Ovary (tissue), 3 donors: ENCODE results near the gene PSMD13.
"Not testable (repeated sequence)": the region's sequence is repeated elsewhere in the genome, so short reads cannot be mapped to it uniquely, and the experiment has no call there.

Experiments
- EP300 ChIP-seq: sonication (generic); formaldehyde crosslinking; IDR thresholded peaks from one replicate; pipeline ENCODE4 v1.6.1; 2017; ENCODE audit warnings: antibody characterized with exemption
- POLR2A ChIP-seq: fragments of 450-650 bp; IDR thresholded peaks from one replicate; pipeline ENCODE4 v1.6.1; 2017; ENCODE audit warnings: antibody characterized with exemption, mild to moderate bottlenecking, moderate library complexity
- TF ChIP-seq, protein P1 (sequence below), 3 donors: fragments of 450-650 bp in 2 of 3; fragments of 200-600 bp in 1 of 3; IDR thresholded peaks; one replicate each; pipeline versions ENCODE4 v1.5.1 to v1.8.0; 2016 to 2022; ENCODE audit warnings: antibody characterized with exemption in 3 of 3, mild to moderate bottlenecking in 1 of 3
- donor health status: DM: no; HTN: no; CAD: no.

DNA sequence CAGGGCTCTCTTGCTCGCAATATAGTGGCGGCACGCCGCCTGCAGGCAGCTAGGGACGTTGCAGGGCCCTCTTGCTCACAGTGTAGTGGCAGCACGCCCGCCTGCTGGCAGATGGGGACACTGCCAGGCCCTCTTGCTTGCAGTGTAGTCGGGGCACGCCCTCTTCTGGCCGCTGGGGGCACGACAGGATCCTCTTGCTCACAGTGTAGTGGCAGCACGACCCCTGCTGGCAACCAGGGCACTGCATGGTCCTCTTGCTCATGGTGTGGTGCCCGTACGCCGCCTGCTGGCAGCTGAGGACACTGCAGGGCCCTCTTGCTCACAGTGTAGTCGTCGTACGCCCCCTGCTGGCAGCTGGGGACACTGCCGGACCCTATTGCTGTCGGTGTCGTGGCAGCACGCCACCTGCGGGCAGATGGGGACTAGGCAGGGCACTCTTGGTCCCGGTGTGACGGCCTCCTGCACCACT is 46.9 kb upstream of the PSMD13 start:
- TF ChIP-seq, protein P1, sequence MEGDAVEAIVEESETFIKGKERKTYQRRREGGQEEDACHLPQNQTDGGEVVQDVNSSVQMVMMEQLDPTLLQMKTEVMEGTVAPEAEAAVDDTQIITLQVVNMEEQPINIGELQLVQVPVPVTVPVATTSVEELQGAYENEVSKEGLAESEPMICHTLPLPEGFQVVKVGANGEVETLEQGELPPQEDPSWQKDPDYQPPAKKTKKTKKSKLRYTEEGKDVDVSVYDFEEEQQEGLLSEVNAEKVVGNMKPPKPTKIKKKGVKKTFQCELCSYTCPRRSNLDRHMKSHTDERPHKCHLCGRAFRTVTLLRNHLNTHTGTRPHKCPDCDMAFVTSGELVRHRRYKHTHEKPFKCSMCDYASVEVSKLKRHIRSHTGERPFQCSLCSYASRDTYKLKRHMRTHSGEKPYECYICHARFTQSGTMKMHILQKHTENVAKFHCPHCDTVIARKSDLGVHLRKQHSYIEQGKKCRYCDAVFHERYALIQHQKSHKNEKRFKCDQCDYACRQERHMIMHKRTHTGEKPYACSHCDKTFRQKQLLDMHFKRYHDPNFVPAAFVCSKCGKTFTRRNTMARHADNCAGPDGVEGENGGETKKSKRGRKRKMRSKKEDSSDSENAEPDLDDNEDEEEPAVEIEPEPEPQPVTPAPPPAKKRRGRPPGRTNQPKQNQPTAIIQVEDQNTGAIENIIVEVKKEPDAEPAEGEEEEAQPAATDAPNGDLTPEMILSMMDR (IDR thresholded peaks at IDR 0.05), result not testable (repeated sequence)
- not testable (repeated sequence) for TF ChIP-seq POLR2A, EP300
